Fibroblast of gingiva (primary cell): ENCODE measurements around the gene DCP1B.
A peak's percentile ranks its signal among the peaks of the same experiment; 100 is the strongest.

Experiments used
- DNase-seq: peaks from one replicate; pipeline ENCODE4 v3.0.0-alpha.2; 2011; ENCODE audit warnings: low read depth

The DCP1B gene

GRCh38 chr12:2017546-2018337, 13.5 kb upstream of the DCP1B start:
- DNase-seq, result no peak

GRCh38 chr12:2016862-2017545, 12.7 kb upstream of the DCP1B start:
- no peak for DNase-seq

- no peak for DNase-seq
These were observed 10.0 kb upstream of the DCP1B start for GRCh38 chr12:2014231-2014630.

DNA sequence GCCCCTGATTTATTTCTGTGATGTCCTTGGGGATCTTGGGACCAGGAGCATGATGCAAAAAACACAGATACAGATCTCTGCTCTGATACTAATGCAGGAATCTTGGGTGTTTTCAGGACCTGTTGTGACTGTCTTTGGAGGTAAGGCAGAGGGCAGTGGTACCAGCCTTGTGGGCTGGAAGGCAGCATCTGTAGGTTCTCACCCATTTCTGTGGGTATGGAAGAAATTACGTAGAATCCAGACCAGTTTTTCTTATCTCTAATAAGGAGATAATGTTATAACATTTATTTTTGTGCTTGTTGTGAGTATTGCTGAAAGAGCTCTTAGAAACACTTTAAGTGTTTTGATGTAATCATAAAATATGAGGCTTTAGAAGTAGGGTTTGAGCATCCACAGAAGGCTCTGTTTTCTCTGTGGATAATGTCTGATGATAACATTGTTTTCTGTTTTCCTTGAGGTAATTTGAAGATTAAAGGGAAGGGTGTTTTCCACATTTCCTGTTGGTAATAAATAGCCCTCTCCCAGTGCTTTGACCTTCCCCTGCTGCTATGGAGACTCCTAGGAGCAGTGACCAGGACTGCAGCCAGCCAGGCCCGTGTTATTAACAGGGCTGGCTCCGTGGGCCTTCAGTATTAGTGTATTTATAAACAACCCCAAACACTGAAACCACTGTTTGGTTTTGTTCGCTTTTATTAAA, 9.4 kb upstream of the DCP1B start:
- no peak for DNase-seq

GRCh38 chr12:2013086-2013485, 8.8 kb upstream of the DCP1B start:
- no peak for DNase-seq

DNA sequence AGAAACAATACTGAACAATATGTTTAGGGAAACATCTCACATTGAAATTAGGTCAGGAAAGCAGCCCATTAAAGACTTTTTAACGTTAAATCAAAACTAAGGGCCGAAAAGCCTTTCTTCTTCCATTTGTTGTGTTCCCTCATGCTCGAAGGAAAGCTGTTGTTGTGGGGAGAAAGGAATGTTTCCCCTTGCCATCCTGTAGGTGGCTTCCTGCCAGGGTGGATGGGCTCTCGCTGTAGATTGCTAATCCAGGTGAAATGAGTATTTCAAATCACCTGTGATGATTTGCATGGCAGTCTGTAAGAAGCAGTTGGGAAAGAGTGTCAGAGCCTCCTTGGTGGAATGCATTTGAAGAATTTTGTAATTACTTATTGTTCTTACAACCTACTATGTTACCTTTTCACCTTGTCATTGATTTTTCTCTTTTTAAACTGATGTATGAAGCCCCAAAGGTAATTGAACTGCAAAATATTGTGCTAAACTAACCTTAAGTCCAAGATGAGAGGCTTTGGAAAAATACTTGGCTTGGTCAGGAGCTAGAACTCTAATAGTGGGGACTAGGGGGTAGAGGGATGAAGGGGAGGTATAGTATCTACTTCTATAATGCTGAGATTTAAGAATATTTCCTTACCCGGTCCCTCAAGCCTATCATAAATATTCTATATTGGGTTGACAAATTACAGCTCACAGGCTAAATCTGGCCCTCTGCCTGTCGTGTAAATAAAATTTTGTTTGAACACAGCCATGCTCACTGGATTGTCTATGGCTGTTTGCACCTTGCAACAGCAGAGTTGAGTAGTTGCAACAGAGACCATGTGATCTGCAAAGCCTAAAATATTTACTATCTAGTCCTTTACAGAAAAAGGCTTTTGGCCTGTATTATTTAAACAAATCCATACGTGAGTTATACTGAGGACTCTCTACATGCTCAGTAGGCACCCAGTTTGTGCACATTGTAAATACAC, 7.7 kb upstream of the DCP1B start:
- no peak for DNase-seq

DNA sequence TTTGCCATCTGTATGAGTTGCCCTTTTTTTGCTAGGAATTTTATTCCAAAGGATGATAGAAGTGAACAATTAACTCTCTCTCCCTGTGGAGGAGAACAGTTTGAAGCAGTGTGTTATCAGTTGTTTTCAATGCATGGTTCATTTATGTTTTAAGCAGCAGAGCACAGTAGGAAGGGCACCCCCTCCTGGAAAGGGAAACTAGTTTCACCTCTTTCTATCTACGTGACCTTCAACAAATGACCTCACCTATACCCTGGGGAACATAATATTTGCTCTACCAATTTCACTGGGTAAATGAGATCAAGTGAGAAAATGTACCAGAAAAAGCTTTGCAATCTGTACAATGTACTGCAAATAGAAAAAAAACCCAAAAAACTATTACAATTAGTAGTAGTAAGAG, 5.4 kb upstream of the DCP1B start:
- no peak for DNase-seq

GRCh38 chr12:2008677-2009076, 4.4 kb upstream of the DCP1B start:
- DNase-seq, result peak; percentile 12

DNA sequence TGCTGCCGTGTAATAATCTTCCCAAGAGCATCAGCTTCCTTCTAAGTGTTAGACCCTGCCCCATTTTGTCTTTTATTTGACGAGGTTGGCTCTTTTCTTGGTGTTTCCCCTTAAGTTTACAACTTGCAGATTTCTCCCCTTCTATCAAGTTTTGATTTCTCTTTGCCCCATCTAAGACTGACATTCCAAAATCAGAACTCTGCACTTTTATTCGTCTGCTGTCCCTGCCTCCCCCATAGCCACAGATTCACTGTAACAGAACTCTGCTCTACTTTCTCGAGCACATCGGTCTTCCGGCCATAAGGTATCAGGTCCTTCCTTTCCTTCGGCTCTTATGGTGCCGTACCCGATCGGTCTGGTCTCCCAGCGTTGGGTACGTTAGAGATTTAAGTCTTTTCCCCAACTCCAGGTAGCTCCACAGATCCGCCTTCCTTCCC, 563 bp downstream of the DCP1B start:
- DNase-seq, result peak; percentile 10

- no peak for DNase-seq
These were observed 8.9 kb downstream of the DCP1B start for GRCh38 chr12:1995205-1995896.

DNA sequence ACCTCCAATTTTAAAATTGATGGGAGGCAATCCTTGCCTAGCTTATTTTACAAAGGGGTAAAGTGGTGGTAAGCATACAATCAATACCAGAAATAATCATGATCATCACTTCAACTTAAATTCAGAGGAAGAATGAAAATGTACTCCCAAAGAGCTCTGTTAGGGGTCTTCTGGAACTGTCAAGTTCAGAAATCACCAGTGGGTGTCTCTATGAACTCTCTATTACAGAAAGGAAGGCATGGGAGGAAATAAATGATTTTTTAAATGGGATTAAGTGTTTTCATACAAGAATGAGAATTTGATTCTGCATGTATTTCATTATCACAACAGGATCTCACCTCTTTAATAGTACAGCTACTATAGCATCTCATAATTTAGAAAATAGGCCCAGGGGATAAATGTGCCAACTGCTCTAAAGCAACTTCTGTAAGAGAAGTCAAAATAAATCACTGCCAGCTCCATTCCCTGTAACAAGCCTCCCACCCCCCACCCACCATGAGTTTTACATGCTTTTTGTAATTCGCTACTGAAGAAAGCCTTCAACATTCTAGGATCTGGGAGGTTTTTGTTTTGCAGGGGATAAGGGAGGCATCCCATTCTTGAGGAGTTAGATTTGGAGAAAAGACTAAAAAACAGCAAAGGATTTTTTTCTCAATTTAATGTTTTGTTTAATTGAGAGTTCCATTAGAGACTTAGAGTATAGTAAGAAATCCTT, 9.7 kb downstream of the DCP1B start:
- DNase-seq, result no peak

DNA sequence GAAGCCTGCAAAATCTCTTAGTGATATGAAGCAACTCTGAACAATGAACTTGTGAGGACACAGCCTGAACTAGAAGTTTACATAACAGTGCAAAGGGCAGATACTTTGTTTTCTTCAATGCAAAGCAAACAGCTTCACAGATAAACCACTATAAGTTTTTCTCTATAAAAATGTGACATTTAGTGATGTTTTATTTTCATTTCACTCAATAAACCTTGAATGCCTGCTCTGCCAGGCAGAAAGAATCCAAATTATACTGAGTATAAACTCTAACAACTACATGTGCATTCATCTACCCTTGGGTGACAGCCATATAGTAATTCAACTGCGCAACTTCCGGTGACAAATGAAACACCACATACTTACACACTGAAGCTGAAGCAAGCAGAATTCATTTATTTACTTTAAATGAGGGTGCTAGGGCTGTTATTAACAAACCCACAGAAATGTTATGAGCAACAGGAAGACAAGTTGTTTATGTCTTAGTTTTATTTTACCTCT, 10.3 kb downstream of the DCP1B start:
- DNase-seq, result peak; percentile 91

DNA sequence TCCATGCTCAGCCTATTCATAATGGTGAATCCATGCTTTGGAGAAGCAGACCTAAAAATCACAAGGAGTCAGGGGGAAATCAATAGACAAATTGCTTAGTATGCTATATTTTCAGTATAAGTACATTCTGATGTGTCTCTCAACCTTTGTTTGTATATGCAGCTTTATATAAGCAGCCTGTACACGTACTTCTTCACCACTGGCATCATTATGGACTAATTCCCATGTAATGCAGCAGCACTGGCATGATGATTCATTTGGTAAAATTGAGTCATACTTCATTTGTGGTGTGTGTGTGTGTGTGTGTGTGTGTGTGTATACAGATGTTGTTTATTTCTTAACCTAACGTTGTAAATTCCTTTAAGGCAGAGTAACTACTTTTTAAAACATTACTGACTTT, 10.9 kb downstream of the DCP1B start:
- DNase-seq, result peak; percentile 96

DNA sequence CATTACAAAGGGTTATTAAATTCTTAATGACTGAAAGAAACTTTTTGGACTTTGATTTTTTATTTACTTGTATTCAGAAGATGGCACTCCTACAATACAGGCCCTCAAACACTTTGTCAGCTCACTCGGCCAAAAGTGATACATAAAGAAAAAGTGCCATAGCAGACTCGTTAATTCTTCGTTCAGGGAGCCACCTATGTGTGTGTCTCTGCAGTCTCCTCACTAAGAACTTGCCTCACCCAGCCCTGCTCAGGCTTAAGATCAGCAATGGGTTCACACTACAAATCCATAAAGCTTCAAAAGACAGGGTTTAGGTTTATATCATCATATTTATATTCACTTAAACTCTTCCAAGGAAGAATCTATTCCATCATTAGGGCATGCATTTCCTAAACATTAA, 11.5 kb downstream of the DCP1B start:
- DNase-seq, result no peak

GRCh38 chr12:1989111-1989510, 15.1 kb downstream of the DCP1B start:
- no peak for DNase-seq

- DNase-seq, result no peak
These were observed 19.5 kb downstream of the DCP1B start for GRCh38 chr12:1984759-1985158.

DNA sequence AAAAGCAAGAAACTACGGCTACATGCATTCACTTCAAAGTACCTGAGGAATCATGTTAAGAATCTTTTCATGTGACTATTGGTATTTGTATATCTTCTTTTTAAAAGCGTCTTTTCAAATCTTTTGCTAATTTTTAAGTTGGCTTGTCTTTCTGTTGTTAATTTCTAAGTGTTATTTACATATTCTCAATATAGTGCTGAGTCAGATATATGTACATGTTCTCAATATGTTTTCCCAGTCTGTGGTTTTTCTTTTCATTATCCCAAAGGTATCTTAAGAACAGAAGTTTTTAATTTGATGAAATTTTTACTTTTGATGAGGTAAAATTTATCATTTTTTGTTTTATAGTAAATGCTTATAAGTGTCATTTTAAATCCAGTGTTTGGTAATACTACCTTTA, 24.0 kb downstream of the DCP1B start:
- no peak for DNase-seq

DNA sequence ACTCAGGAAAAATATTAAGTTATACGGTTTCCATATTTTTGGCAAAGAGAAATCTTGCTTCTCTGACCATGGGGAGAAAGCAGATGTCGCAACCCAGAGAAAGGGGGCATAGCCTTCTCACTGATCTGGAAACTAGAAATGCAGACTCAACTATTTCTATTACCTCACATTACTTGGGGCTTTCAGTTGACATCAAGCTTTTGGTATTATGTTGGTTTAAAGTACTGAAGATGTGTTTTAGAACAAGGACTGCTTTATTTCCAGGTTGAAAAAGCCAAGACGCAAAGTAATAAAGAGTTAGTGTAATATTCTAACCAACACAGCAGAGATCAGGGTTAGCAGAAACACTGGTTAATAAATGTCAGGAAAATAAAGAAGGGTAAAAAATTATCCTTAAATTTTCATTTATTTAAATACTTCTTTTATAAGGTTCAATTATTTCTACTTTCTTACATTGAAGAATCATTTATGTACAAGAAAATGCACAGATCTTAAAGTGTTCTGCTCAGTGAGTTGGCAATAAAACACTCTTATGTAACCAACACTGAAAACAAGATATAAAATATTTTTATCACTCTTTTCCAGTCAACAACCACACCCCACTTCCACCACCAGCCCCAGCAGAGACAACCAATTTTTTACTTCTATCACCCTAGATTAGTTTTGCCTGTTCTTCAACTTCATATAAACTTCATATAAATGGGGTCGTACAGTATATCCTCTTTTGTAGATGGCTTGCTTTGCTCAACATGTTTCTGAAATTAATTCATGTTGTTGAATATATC, 26.0 kb downstream of the DCP1B start:
- peak; percentile 39 for DNase-seq

- DNase-seq, result no peak
These were observed 26.7 kb downstream of the DCP1B start for GRCh38 chr12:1977588-1977987.

DNA sequence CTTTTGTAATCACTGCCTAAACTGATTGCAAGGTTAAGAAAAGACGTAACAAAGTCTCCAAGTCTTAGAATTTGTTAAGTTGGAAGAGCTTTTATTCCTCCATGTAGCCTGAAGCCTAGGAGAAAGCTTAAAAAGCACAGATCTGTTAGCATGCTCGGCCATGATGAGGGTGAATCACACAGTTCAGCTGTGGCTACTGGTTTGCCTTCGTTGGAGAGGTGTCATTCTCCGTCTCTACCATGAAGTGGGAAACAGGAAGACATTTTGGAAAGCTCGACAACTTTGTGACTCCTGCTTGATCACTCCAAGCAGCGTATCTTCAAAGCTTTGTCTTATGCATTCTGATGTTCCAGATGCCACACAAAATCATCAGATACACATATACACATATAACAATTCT, 27.1 kb downstream of the DCP1B start:
- no peak for DNase-seq
